Hippocampal formation (tissue), 2 donors: ENCODE data around the gene EZH1.
"Not testable (repeated sequence)": the region's sequence is repeated elsewhere in the genome, so short reads cannot be mapped to it uniquely, and the experiment has no call there.

Source experiments
- DNase-seq, 2 donors: peaks; one replicate each; lab custom pipeline; 2025; lab: John Stamatoyannopoulos, UW

The EZH1 gene

GRCh38 chr17:42669977-42670788 lies 74.7 kb downstream of the EZH1 start:
- no peak for DNase-seq

- no peak for DNase-seq
These were observed 75.2 kb downstream of the EZH1 start for GRCh38 chr17:42669705-42669976.

- DNase-seq: no peak
These were observed 77.5 kb downstream of the EZH1 start for GRCh38 chr17:42667088-42667951.

DNA sequence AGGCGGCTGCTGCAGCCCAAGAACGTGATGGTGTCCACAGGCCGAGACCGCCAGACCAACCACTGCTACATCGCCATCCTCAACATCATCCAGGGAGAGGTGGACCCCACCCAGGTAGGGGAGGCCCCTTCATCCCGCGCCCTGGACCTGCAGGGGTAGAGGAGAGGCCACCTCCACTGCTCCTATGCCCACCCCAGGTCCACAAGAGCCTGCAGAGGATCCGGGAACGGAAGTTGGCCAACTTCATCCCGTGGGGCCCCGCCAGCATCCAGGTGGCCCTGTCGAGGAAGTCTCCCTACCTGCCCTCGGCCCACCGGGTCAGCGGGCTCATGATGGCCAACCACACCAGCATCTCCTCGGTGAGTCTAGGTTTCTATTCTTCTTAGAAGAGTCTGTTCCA lies 78.7 kb downstream of the EZH1 start:
- not testable (repeated sequence) for DNase-seq

DNA sequence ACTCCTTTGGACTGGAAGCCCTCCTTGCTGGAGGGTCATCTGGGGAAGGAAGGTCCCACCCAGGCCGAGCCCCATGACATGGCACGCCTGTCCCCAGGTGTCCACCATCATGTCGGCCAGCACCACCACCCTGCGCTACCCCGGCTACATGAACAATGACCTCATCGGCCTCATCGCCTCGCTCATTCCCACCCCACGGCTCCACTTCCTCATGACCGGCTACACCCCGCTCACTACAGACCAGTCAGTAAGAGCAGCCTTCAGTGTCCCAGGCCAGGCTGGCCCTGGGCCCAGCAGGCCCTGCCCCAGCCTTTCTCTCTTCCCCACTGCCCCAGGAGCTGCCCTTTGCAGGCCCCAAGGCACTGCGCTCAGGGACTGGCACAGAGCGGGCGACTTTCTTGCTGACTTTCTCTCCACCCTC lies 79.2 kb downstream of the EZH1 start:
- no peak for DNase-seq

DNA sequence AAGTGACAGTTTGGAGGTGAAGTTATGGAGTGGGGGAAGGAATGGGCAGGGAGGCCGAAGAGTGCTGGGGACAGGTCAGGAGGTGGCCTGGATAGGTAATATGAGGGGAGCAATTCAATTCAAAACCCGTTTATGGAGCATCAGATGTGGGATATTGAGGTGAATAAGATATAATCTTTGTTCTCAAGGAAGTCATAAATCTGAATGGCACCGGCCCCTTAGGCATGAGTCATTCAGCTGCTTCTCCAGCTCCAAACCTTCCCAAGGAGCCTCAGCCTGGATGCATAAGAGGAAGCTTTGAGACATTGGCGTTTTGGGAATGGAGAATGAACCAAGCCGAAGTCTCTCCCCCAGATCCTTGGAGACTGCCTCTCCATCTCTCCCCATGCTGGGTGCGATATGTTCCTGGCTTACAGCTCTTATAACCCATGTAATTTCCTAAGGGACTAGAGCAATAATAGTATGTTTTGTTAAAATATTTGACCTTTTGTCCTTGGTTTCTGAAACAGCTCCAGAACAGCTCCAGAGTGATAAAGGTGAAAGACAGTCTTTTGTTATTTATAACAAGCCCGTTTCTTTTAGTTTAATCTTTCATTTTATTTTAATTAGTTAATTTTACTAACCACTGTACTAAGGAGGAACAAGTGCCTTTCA lies 84.0 kb downstream of the EZH1 start:
- DNase-seq: no peak

- DNase-seq: not testable (repeated sequence)
These were observed 84.9 kb downstream of the EZH1 start for GRCh38 chr17:42659932-42660274.

DNA sequence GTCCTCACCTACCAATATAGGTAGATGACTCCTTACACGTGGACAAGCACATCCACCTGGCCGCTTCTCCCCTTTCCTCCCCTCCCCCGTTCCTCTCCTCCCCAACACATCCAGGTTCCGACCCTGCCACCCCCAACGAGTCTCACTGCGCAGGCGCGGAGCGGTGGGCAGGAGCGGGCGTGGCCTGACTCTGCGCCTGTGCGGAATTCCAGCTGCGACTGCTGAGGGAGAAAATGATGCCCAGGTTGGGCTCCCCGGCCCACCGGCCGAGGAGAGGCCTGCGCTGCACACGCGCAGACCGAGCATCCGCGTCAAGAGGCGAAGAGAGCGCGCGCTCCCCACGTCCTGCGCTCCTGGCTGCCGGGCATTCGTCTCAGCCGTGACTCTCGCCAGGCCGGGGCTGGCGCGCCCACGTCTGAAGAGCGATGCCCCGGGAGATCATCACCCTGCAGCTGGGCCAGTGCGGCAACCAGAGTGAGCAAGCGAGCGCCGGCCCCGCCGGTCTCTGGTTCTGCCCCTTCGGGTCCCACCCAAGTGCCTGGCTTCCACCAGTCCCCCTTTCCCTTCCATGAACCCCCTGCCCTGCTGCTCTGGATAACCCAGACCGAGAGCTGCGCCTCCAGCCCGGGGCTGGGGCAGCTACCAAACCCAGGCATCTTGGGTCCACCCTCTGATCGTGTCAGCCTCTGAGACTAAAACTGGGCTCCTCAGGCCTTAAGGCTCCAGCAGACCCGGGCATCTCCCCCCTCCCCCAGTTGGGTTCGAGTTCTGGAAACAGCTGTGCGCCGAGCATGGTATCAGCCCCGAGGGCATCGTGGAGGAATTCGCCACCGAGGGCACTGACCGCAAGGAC lies 85.5 kb downstream of the EZH1 start, which contains the start of gene TUBG2:
Gene TUBG2 (plus strand): TSS at position 206 of the 853 bp plus-strand sequence. CDS start 220 bp downstream, at position 426.
- peak; percentile 61 to 88 for DNase-seq

DNA sequence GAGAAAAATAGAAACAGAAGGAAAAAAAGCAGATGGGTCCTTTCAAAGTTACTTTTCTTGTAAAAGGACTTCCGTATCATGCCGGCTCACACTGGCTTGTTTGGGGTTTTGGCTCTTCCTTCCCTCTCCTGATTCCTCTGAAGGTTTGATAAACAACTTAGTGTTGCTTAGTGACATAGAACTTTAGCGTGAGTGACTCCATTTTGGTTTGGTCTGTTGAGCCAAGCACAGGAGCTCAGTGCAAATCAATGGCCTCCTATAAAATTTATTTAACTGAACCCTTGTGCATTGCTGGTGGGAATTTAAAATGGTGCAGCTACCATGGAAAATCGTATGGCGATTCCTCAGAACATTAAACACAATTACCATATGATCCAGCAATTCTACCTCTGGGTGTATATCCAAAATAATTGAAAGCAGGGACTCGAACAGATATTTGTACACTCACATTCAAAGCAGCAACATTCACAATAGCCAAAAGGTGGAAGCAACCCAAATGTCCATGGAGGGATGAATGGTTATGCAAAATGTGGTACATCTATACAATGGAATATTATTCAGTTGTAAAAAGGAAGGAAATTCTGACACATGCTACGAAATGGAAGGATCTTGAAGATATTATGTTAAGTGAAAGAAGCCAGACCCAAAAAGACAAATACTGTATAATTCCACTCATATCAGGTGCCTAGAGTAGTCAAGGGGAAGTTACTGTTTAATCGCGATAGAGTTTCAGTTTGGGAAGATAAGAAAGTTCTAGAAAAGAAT lies 86.8 kb downstream of the EZH1 start:
- no peak for DNase-seq

GRCh38 chr17:42655528-42655927 lies 89.3 kb downstream of the EZH1 start:
- no peak for DNase-seq

DNA sequence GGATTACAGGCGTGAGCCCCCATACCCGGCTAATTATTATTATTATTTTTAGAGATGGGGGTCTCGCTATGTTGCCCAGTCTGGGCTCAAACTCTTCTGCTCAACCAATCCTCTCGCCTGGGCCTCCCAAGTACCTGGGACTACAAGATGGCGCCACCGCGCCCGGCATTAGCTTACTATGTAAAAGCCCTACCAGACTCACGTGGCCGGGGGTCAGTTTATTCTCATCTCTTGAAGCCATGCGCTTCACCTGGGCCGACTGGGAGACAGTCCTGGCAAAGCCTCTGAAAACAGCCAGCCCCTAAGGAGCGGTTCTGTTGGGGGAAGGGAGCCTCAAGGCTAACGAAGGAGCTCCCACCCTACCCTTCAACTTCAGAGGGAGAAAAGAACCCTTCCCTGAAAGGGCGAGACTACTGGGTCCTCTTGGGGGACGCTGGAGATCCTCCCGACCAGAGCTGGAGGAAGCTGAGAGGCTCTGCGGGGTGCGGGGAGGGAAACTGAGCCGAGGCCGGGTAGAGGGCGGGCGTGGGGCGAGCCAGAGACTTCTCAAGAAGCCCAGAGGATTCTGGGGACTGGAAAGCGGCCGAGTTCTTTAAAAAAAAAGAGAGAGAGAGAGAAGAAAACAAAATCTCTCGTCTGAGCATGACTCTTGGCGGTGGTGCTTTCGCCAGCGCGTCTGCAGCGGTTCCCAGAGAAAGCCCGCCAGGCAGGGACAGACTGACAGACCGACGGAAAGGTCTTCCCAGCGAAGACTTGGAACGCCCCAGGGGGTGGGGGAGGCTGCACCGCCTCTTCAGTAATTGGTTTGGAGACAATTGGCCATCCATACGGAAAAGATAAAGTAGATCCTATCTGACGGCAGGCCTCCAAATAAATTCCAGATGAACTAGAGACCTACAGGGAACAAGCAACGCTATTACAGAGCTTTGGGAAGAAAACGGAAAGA lies 91.4 kb downstream of the EZH1 start:
- DNase-seq: peak; percentile 13 to 34

GRCh38 chr17:42651392-42651791 lies 93.4 kb downstream of the EZH1 start:
- no peak for DNase-seq
